IMR-90 (cell line): ENCODE data around the gene MNAT1. TPM values are rescaled to one million over a fixed set of nuclear protein-coding genes. Genes with fewer than 3 reads are reported as not detected.

Experiments used
- ATAC-seq: fragments of 200-7000 bp; cut with Tn5 transposase; 2 replicates; pipeline ENCODE4 v1.9.1; 2020; ENCODE audit warnings: low read depth, mild to moderate bottlenecking, moderate library complexity
- BruUV-seq: library from RNA; stranded (reverse); fragments of 400-500 nt; replicated peaks from 2 replicates; lab custom pipeline; 2021; lab: Mats Ljungman, UMichigan
- CTCF ChIA-PET: fragments of 300-600 bp; formaldehyde crosslinking; extraction: SDS; loops from one replicate; lab custom pipeline; 2021; ENCODE audit warnings: antibody characterized with exemption; lab: Yijun Ruan, JAX
- POLR2A ChIA-PET: fragments of 300-600 bp; sonication (Branson Sonifier 250); formaldehyde crosslinking; loops from one replicate; lab custom pipeline; 2022; ENCODE audit warnings: antibody characterized with exemption; ENCODE audit not compliant: unreplicated experiment; lab: Charles Lee
- DNase-seq: peaks from one replicate; pipeline ENCODE4 v3.0.0; 2013
- H2AFZ ChIP-seq: replicated peaks from 2 replicates; pipeline ENCODE3; 2013; ENCODE audit warnings: low read length, mild to moderate bottlenecking; ENCODE audit not compliant: poor library complexity
- H2AK5ac ChIP-seq: 2 replicates; pipeline ENCODE4 v1.6.1; 2013; ENCODE audit warnings: low read depth, low read length, inconsistent platforms
- H2AK9ac ChIP-seq: replicated peaks from 2 replicates; pipeline ENCODE3; 2013; ENCODE audit warnings: mild to moderate bottlenecking, low read depth, low read length, moderate library complexity; ENCODE audit not compliant: poor library complexity
- H2BK120ac ChIP-seq: 2 replicates; pipeline ENCODE4 v1.6.1; 2013; ENCODE audit warnings: low read depth, low read length, inconsistent platforms
- H2BK15ac ChIP-seq: 3 replicates; pipeline ENCODE4 v1.6.1; 2013; ENCODE audit warnings: low read depth, low read length, inconsistent platforms
- H2BK20ac ChIP-seq: 2 replicates; pipeline ENCODE4 v1.6.1; 2013; ENCODE audit warnings: low read depth, mild to moderate bottlenecking, inconsistent platforms, low read length, moderate library complexity
- H2BK5ac ChIP-seq: 2 replicates; pipeline ENCODE4 v1.6.1; 2013; ENCODE audit warnings: mild to moderate bottlenecking, low read depth, low read length, inconsistent platforms; ENCODE audit not compliant: poor library complexity, severe bottlenecking
- H3K14ac ChIP-seq: replicated peaks from 2 replicates; pipeline ENCODE4 v1.6.1; 2013; ENCODE audit warnings: low read depth, low read length, inconsistent platforms
- H3K18ac ChIP-seq: 2 replicates; pipeline ENCODE4 v1.6.1; 2013; ENCODE audit warnings: low read depth, low read length, control low read depth
- H3K23ac ChIP-seq: 2 replicates; pipeline ENCODE4 v1.6.1; 2013; ENCODE audit warnings: low read depth, low read length, inconsistent platforms
- H3K27ac ChIP-seq: 2 replicates; pipeline ENCODE4 v1.5.1; 2013; ENCODE audit warnings: mild to moderate bottlenecking, control low read depth, low read length; ENCODE audit not compliant: insufficient read depth
- H3K27me3 ChIP-seq: 2 replicates; pipeline ENCODE4 v1.6.1; 2013; ENCODE audit warnings: low read length; ENCODE audit not compliant: control insufficient read depth, insufficient read depth
- H3K36me3 ChIP-seq: 2 replicates; pipeline ENCODE4 v1.6.1; 2013; ENCODE audit warnings: low read length, mixed read lengths; ENCODE audit not compliant: control insufficient read depth, insufficient read depth
- H3K4ac ChIP-seq: 2 replicates; pipeline ENCODE4 v1.6.1; 2013; ENCODE audit warnings: low read depth, low read length, inconsistent platforms
- H3K4me1 ChIP-seq: 2 replicates; pipeline ENCODE4 v1.6.1; 2013; ENCODE audit warnings: low read length, mixed read lengths; ENCODE audit not compliant: control insufficient read depth, insufficient read depth
- H3K4me2 ChIP-seq: 2 replicates; pipeline ENCODE4 v1.6.1; 2013; ENCODE audit warnings: low read depth, mild to moderate bottlenecking, control low read depth, low read length, moderate library complexity
- H3K4me3 ChIP-seq: 2 replicates; pipeline ENCODE4 v1.5.1; 2013; ENCODE audit warnings: low read depth, mild to moderate bottlenecking, control low read depth, low read length, moderate library complexity; ENCODE audit not compliant: insufficient read depth
- H3K56ac ChIP-seq: 2 replicates; pipeline ENCODE4 v1.6.1; 2013; ENCODE audit warnings: low read length, inconsistent platforms; ENCODE audit not compliant: insufficient read depth; ENCODE audit errors: extremely low read depth
- H3K79me1 ChIP-seq, 2 experiments: 2 replicates each; pipeline ENCODE4 v1.6.1; 2013; ENCODE audit warnings: low read length in 2 of 2, inconsistent platforms in 1 of 2, low read depth in 1 of 2
- H3K9ac ChIP-seq: 2 replicates; pipeline ENCODE4 v1.6.1; 2013; ENCODE audit warnings: low read depth, low read length, control low read depth
- H3K9me1 ChIP-seq: 2 replicates; pipeline ENCODE4 v1.6.1; 2013; ENCODE audit warnings: low read length, inconsistent platforms; ENCODE audit not compliant: insufficient read depth
- H3K9me3 ChIP-seq: 2 replicates; pipeline ENCODE4 v1.6.1; 2013; ENCODE audit warnings: low read length; ENCODE audit not compliant: control insufficient read depth, insufficient read depth
- H4K20me1 ChIP-seq: 2 replicates; pipeline ENCODE4 v1.6.1; 2013; ENCODE audit warnings: low read length, inconsistent platforms; ENCODE audit not compliant: insufficient read depth
- H4K5ac ChIP-seq: 2 replicates; pipeline ENCODE4 v1.6.1; 2013; ENCODE audit warnings: mild to moderate bottlenecking, low read depth, low read length, control low read depth
- H4K8ac ChIP-seq, 2 experiments: 2 replicates each; pipeline ENCODE4 v1.6.1; 2013; ENCODE audit warnings: low read depth in 2 of 2, low read length in 2 of 2, control low read depth in 1 of 2, inconsistent platforms in 1 of 2
- H4K91ac ChIP-seq: 2 replicates; pipeline ENCODE4 v1.6.1; 2013; ENCODE audit warnings: low read depth, low read length, inconsistent platforms; ENCODE audit not compliant: insufficient read depth
- FOS ChIP-seq: fragments of 150-350 bp; IDR thresholded peaks from 2 replicates; pipeline ENCODE4 v1.6.1; 2016; ENCODE audit warnings: low read depth, low read length
- MAZ ChIP-seq: IDR thresholded peaks from 2 replicates; pipeline ENCODE4 v1.6.1; 2012; ENCODE audit warnings: low read depth, mild to moderate bottlenecking, low read length, improper control_type of control experiment, moderate library complexity, borderline replicate concordance
- MXI1 ChIP-seq: IDR thresholded peaks from 2 replicates; pipeline ENCODE4 v1.6.1; 2012; ENCODE audit warnings: low read depth, mild to moderate bottlenecking, low read length, moderate library complexity, borderline replicate concordance
- RAD21 ChIP-seq: IDR thresholded peaks from 2 replicates; pipeline ENCODE4 v1.6.1; 2012; ENCODE audit warnings: low read length, improper control_type of control experiment
- RCOR1 ChIP-seq: IDR thresholded peaks from 2 replicates; pipeline ENCODE4 v1.6.1; 2012; ENCODE audit warnings: mild to moderate bottlenecking, low read length, improper control_type of control experiment; ENCODE audit not compliant: insufficient replicate concordance
- WGBS, 2 experiments: methylation state at CpG; one replicate each; pipeline versions ENCODE4 v1.1.5 to v1.1.7; 2013; ENCODE audit warnings: missing lambda C conversion rate in 2 of 2; ENCODE audit not compliant: insufficient read length in 1 of 2; ENCODE audit errors: extremely low coverage in 2 of 2; 5-methylcytosine and 5-hydroxymethylcytosine counted together
- dilution Hi-C: fragments of 300-500 bp; cut with HindIII; formaldehyde crosslinking; loops from one replicate; pipeline ENCODE4 v1.14.3; 2018; ENCODE audit warnings: low sequenced_read_pairs; ENCODE audit not compliant: unreplicated experiment
- in situ Hi-C: fragments of 300-500 bp; cut with MboI; formaldehyde crosslinking; loops from 3 replicates; pipeline ENCODE4 v1.14.3; 2019; ENCODE audit warnings: low sequenced_read_pairs, inconsistent platforms, mixed read lengths
- intact Hi-C: fragments of 100-400 bp; cut with micrococcal nuclease; formaldehyde crosslinking; loops from 2 replicates; pipeline ENCODE4 v1.10.0; 2022
- polyA plus RNA-seq, 3 experiments: library from polyadenylated mRNA; depleted of rRNA; stranded (reverse); fragments of >200 nt; gene quantifications; 2 replicates each; pipeline ENCODE4 v1.2.3, GENCODE V29; 2012; ENCODE audit warnings: low replicate concordance in 1 of 3
- total RNA-seq: library from RNA; depleted of rRNA; stranded (reverse); fragments of >200 nt; gene quantifications from 2 replicates; pipeline ENCODE4 v1.2.3, GENCODE V29; 2012
- TF ChIP-seq, protein P1 (sequence below): fragments of 150-350 bp; IDR thresholded peaks from 2 replicates; pipeline ENCODE4 v1.6.1; 2017; ENCODE audit warnings: mild to moderate bottlenecking, antibody characterized with exemption, low read length, low read depth
- TF ChIP-seq, protein P2 (sequence below): fragments of 150-350 bp; IDR thresholded peaks from 2 replicates; pipeline ENCODE4 v1.6.1; 2016; ENCODE audit warnings: low read depth, mild to moderate bottlenecking, low read length, moderate library complexity, borderline replicate concordance

The MNAT1 gene
- total and polyA plus RNA-seq, 2 of the 4 experiments (the other 2 are of a cell fraction): 48.2 to 53.0 TPM

DNA sequence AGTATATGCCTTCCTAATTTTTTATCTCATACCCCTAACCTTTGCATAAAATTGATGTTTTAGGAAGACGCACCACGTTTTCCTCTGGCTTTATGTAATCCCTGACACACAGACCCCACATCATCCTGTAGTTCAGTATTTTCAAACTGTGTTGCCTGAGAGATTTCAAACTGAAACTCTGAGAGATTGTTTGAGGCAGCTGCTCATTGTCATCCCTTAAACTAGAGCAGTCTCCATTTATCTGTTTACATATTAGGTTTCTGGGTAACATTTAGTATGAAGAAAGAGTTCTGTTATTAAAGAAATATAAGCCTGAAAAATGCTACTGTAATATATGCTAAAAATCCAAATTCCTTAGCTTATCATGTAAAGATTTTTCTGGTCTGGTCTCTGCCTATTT, 24.3 kb downstream of the MNAT1 start:
- TF ChIP-seq, protein P1, sequence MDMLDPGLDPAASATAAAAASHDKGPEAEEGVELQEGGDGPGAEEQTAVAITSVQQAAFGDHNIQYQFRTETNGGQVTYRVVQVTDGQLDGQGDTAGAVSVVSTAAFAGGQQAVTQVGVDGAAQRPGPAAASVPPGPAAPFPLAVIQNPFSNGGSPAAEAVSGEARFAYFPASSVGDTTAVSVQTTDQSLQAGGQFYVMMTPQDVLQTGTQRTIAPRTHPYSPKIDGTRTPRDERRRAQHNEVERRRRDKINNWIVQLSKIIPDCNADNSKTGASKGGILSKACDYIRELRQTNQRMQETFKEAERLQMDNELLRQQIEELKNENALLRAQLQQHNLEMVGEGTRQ: no peak
- TF ChIP-seq FOS: no peak
- no peak for TF ChIP-seq MXI1
- TF ChIP-seq MAZ: no peak
- TF ChIP-seq, protein P2, sequence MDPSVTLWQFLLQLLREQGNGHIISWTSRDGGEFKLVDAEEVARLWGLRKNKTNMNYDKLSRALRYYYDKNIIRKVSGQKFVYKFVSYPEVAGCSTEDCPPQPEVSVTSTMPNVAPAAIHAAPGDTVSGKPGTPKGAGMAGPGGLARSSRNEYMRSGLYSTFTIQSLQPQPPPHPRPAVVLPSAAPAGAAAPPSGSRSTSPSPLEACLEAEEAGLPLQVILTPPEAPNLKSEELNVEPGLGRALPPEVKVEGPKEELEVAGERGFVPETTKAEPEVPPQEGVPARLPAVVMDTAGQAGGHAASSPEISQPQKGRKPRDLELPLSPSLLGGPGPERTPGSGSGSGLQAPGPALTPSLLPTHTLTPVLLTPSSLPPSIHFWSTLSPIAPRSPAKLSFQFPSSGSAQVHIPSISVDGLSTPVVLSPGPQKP: no peak
- no peak for TF ChIP-seq RCOR1
- no peak for TF ChIP-seq RAD21
- Histone ChIP-seq H3K4me2 (peak overlapping the region; percentile 84; the same call in 1 of the 2 replicates), H4K5ac (no peak overlapping the region), H2BK15ac (peak overlapping the region; percentile 90; the same call in 2 of the 3 replicates), H2AK9ac (no peak overlapping the region), H2AK5ac (peak overlapping the region; percentile 89; the same call in 1 of the 2 replicates), H3K4me1 (peaks cover 13% of the 10 kb centered on the region), H2BK5ac (peak overlapping the region; percentile 71), H3K23ac (peak overlapping the region; percentile 83; the same call in 1 of the 2 replicates), H3K18ac (no peak overlapping the region; the same call in 1 of the 2 replicates), H4K20me1 (peaks cover 14% of the 10 kb centered on the region; the same call in 1 of the 2 replicates), H2BK20ac (peak overlapping the region; percentile 35; the same call in 1 of the 2 replicates), H3K9ac (no peak overlapping the region; the same call in 1 of the 2 replicates), H3K27ac (peak overlapping the region; percentile 48; the same call in 1 of the 2 replicates), H3K79me1 (peaks cover 17 to 61% of the 10 kb centered on the region in 2 experiments), H2AFZ (no peak overlapping the region), H4K8ac (peak overlapping the region; percentile 55 to 71; a peak in 2 of 4 replicates), H3K4ac (0 out of 2 replicates have a peak overlapping the region, but pooled peaks have one; percentile 31), H3K9me1 (peaks cover 9% of the 10 kb centered on the region), H3K27me3 (no peaks in the 10 kb centered on the region), H3K56ac (no peak overlapping the region), H3K14ac (0 out of 2 replicates have a peak overlapping the region, but pooled peaks have one; percentile 61), H3K4me3 (no peak overlapping the region), H2BK120ac (peak overlapping the region; percentile 53; the same call in 1 of the 2 replicates), H4K91ac (peak overlapping the region; percentile 23; the same call in 1 of the 2 replicates), H3K36me3 (peaks cover under 1% of the 10 kb centered on the region; the same call in 1 of the 2 replicates), H3K9me3 (no peaks in the 10 kb centered on the region)
- intact Hi-C loops: no loop called here
- no CpG with 5 or more reads among the region's 2 CpGs for WGBS, 2 experiments
- DNase-seq (peak; percentile 62), ATAC-seq (peak; percentile 70)
- in situ Hi-C loops: no loop called here
- ChIA-PET CTCF (no interaction called here), POLR2A (no interaction called here)
- dilution Hi-C loops: no loop called here
- no TSS peak for BruUV-seq
